Germinal center (tissue), 1 donor: ENCODE data around the gene HLA-E.
A peak's percentile ranks its signal among the peaks of the same experiment; 100 is the strongest.
"Not testable (repeated sequence)": the region's sequence is repeated elsewhere in the genome, so short reads cannot be mapped to it uniquely, and the experiment has no call there.

Experiments used
- DNase-seq: peaks from one replicate; pipeline ENCODE4 v3.0.0; 2012; ENCODE audit warnings: mixed read lengths, low spot score

HLA-E gene

GRCh38 chr6:30481211-30481964 lies 7.9 kb upstream of the HLA-E start:
- no peak for DNase-seq

- peak; percentile 84 for DNase-seq
These were observed 7.2 kb upstream of the HLA-E start for GRCh38 chr6:30481965-30482644.

- no peak for DNase-seq
These were observed 5.5 kb upstream of the HLA-E start for GRCh38 chr6:30483677-30484279.

- DNase-seq: no peak
These were observed 4.1 kb upstream of the HLA-E start for GRCh38 chr6:30485236-30485635.

GRCh38 chr6:30487926-30488325 lies 1.4 kb upstream of the HLA-E start:
- no peak for DNase-seq

GRCh38 chr6:30488697-30489080 lies 620 bp upstream of the HLA-E start:
- DNase-seq: not testable (repeated sequence)

- DNase-seq: peak; percentile 85
These were observed 942 bp downstream of the HLA-E start for GRCh38 chr6:30490026-30490876.

- DNase-seq: not testable (repeated sequence)
These were observed 2.1 kb downstream of the HLA-E start for GRCh38 chr6:30491291-30491953.

- DNase-seq: no peak
These were observed 3.0 kb downstream of the HLA-E start for GRCh38 chr6:30491991-30492952.

- no peak for DNase-seq
These were observed 4.4 kb downstream of the HLA-E start for GRCh38 chr6:30493643-30494250.

- DNase-seq: no peak
These were observed 5.1 kb downstream of the HLA-E start for GRCh38 chr6:30494291-30494861.

- DNase-seq: not testable (repeated sequence)
These were observed 5.8 kb downstream of the HLA-E start for GRCh38 chr6:30495060-30495459.

GRCh38 chr6:30495993-30496392 lies 6.7 kb downstream of the HLA-E start:
- no peak for DNase-seq

- not testable (repeated sequence) for DNase-seq
These were observed 7.9 kb downstream of the HLA-E start for GRCh38 chr6:30497261-30497599.

GRCh38 chr6:30497714-30498113 lies 8.4 kb downstream of the HLA-E start:
- no peak for DNase-seq

- DNase-seq: not testable (repeated sequence)
These were observed 9.4 kb downstream of the HLA-E start for GRCh38 chr6:30498705-30499104.

GRCh38 chr6:30500421-30501355 lies 11.4 kb downstream of the HLA-E start:
- no peak for DNase-seq
